Fibroblast of the conjunctiva (primary cell): Measurements from ENCODE around the gene RBM3.

Experiments used
- DNase-seq: peaks from one replicate; pipeline ENCODE4 v3.0.0-alpha.2; 2010; ENCODE audit warnings: low read depth

RBM3 gene

DNA sequence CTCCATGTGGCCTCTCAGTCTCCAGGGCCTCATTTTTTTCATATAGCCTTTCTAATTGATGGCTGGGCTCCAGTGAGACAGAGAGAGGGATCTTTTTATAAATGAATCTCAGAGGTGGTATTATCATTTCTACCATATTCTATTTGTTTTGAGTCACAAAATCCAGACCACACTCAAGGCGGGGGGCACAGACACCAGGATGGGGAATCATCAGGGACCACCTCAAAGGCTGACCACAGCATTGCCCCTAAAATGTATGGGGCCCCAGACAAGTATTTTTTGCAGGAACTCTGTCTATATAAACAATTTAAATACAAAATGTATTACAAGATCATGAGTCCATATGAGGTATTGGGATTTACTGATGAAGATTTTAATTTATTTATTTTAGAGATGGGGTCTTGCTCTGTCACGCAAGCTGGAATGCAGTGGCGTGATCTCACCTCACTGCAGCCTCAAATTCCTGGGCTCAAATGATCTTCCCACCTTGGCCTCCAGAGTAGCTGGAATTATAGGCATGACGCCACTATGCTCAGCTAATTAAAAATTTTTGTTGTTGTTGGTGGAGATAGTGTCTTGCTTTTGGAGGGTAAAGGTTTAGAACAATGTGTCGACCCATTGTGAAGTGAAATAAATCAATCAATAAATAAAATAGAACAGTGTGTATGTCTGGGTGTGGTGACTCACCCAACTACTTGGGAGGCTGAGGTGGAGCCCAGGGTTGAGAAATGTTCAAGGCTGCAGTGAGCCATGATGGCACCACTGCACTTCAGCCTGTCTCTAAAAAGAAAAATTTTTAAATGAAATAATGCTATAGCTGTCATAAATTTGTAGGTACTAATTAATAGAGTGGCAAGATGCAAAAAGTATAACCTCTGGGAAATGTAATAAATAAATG lies 52.4 kb downstream of the RBM3 start:
- no peak for DNase-seq
